ENCODE results near the gene ZMYM2.

Gene ZMYM2

DNA sequence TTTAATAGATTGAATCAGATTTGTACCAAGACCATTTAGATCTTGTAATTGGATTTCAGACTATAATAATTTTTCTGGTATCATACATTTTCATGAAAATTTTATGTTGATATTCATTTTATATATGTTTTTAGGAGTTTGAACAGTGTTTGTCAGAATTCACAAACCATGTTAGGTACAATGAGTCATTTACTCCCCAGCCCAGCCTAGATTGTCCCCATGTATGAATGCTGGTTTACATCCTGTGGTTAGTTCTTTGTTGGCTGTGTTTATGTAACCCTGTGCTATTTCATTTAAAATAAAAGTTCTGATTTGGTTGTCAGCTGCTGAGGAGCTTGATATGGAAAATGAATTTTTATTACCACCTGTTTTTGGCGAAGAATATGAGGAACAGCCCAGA is 105.6 kb downstream of the ZMYM2 start:
- TF ChIP-seq, protein P1, sequence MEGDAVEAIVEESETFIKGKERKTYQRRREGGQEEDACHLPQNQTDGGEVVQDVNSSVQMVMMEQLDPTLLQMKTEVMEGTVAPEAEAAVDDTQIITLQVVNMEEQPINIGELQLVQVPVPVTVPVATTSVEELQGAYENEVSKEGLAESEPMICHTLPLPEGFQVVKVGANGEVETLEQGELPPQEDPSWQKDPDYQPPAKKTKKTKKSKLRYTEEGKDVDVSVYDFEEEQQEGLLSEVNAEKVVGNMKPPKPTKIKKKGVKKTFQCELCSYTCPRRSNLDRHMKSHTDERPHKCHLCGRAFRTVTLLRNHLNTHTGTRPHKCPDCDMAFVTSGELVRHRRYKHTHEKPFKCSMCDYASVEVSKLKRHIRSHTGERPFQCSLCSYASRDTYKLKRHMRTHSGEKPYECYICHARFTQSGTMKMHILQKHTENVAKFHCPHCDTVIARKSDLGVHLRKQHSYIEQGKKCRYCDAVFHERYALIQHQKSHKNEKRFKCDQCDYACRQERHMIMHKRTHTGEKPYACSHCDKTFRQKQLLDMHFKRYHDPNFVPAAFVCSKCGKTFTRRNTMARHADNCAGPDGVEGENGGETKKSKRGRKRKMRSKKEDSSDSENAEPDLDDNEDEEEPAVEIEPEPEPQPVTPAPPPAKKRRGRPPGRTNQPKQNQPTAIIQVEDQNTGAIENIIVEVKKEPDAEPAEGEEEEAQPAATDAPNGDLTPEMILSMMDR (IDR thresholded peaks at IDR 0.05; ENCODE audit: insufficient read depth, low read length, poor library complexity, severe bottlenecking), result no peak
- DNase-seq (ENCODE audit: extremely low read depth, insufficient read length), result no peak

DNA sequence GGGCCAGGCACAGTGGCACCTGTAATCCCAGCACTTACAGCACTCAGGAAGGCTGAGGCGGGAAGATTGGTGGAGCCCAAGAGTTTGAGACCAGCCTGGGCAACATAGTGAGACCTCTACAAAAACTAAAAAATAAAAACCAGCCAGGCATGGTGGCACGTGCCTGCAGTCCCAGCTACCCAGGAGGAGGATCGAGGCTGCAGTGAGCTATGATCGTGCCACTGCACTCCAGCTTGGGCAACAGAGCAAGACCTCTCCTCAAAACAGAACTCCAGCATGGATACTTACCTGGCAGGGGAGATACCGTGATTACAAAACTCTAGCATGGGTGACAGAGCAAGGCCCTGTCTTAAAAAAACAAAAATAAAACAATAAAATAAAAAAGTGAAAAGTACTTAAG is 107.0 kb downstream of the ZMYM2 start:
- no peaks in the 10 kb centered on the region for H3K27me3 ChIP-seq (replicated peaks; ENCODE audit: control insufficient read depth, insufficient read depth, low read length)
- TF ChIP-seq, protein P1 (IDR thresholded peaks at IDR 0.05; ENCODE audit: insufficient read depth, low read length, poor library complexity, severe bottlenecking), result no peak
- no peak for DNase-seq (ENCODE audit: extremely low read depth, insufficient read length)
- H3K36me3 ChIP-seq (ENCODE audit: control insufficient read depth, insufficient read depth, low read length), result peaks cover 6% of the 10 kb centered on the region; the same call in 1 of the 2 replicates
- H3K4me3 ChIP-seq (replicated peaks; ENCODE audit: low read depth, low read length), result no peak overlapping the region

More for the DNA sequence above, 105.6 kb downstream of the ZMYM2 start:
- Histone ChIP-seq H3K36me3 (ENCODE audit: control insufficient read depth, insufficient read depth, low read length) (peaks cover 9% of the 10 kb centered on the region), H3K4me3 (replicated peaks; ENCODE audit: low read depth, low read length) (no peak overlapping the region), H3K27me3 (replicated peaks; ENCODE audit: control insufficient read depth, insufficient read depth, low read length) (no peaks in the 10 kb centered on the region)

DNA sequence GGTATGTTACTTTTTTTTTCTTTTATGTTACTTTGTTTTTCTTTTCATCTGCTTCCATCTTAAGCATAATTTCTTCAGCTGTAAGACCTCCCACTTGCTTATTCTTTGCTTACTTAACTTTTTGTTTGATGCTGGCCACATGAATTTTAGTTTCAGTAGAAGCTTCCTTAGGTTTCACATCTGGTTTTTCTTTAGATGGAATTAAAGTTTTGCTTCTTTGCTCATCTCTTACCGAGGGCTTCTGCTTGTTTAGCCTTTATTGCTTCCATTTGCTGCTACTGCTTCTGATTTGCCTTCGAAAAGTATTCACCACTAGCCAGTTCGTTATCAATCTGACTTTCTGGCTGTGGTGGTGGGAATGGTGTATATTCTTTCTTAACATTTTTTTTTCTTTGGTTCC is 111.4 kb downstream of the ZMYM2 start:
- H3K27me3 ChIP-seq (replicated peaks; ENCODE audit: control insufficient read depth, insufficient read depth, low read length), result no peaks in the 10 kb centered on the region
- TF ChIP-seq, protein P1 (IDR thresholded peaks at IDR 0.05; ENCODE audit: insufficient read depth, low read length, poor library complexity, severe bottlenecking), result no peak
- H3K4me3 ChIP-seq (replicated peaks; ENCODE audit: low read depth, low read length), result no peak overlapping the region
- peaks cover 4% of the 10 kb centered on the region for H3K36me3 ChIP-seq (ENCODE audit: control insufficient read depth, insufficient read depth, low read length)
- no peak for DNase-seq (ENCODE audit: extremely low read depth, insufficient read length)

DNA sequence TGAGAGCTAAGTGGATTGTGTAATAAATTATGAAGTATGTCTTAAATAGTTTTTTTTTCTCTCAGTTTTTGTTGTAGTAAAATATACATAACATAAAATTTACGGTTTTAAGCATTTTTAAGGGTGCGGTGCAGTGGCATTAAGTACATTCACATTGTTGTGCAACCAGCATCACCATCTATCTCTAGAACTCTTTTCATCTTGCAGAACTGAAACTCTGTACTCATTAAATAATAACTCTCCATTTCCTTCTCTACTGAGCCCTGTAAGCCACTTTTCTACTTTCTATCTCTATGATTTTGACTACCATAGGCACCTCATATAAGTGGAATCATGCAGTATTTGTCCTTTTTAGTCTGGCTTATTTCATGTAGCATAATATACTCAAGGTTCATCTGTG is 115.2 kb downstream of the ZMYM2 start:
- Histone ChIP-seq H3K27me3 (replicated peaks; ENCODE audit: control insufficient read depth, insufficient read depth, low read length) (no peaks in the 10 kb centered on the region), H3K4me3 (replicated peaks; ENCODE audit: low read depth, low read length) (no peak overlapping the region), H3K36me3 (ENCODE audit: control insufficient read depth, insufficient read depth, low read length) (peaks cover 4% of the 10 kb centered on the region)
- TF ChIP-seq, protein P1 (IDR thresholded peaks at IDR 0.05; ENCODE audit: insufficient read depth, low read length, poor library complexity, severe bottlenecking), result no peak
- DNase-seq (ENCODE audit: extremely low read depth, insufficient read length), result peak; percentile 10

DNA sequence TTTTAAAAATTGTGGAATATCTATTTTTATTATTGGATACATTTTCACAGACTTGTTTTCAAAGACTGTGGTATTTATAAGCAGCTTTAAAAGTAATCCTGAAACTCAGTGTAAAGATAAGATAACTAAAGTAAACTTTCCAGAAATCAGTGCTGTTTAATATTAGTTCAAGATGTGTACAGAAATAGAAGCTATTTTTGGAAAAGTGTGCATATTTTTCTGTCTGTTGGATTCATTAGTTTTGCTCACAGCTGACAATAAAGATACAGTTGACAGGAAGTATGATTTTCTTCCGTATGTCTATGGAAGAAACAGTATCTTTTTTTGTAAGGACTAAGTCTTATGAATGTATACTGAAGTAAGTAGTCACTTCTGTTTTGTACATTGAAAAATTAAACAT is 116.4 kb downstream of the ZMYM2 start:
- DNase-seq (ENCODE audit: extremely low read depth, insufficient read length), result no peak
- Histone ChIP-seq H3K4me3 (replicated peaks; ENCODE audit: low read depth, low read length) (no peak overlapping the region), H3K36me3 (ENCODE audit: control insufficient read depth, insufficient read depth, low read length) (peaks cover 4% of the 10 kb centered on the region), H3K27me3 (replicated peaks; ENCODE audit: control insufficient read depth, insufficient read depth, low read length) (no peaks in the 10 kb centered on the region)
- TF ChIP-seq, protein P1 (IDR thresholded peaks at IDR 0.05; ENCODE audit: insufficient read depth, low read length, poor library complexity, severe bottlenecking), result no peak

DNA sequence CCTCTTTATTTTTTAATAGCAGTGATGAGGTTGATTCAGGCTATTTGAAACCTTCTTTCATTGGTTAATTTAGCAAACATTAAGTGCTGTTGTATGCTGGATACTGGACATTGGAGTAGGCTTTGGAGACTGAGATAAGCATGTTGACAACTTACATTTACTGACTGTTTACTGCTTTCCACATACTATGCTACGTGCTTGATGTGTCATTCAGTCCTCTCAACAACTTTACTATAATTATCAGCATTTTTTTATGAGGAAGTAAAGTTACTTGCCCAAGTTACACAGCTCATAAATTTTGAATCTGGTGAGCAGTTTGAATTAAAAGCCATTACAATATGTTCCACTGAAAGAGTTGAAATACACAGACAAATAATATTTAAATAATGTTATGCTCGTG is 118.6 kb downstream of the ZMYM2 start:
- DNase-seq (ENCODE audit: extremely low read depth, insufficient read length), result no peak
- H3K36me3 ChIP-seq (ENCODE audit: control insufficient read depth, insufficient read depth, low read length), result peaks cover 3% of the 10 kb centered on the region
- TF ChIP-seq, protein P1 (IDR thresholded peaks at IDR 0.05; ENCODE audit: insufficient read depth, low read length, poor library complexity, severe bottlenecking), result no peak
- no peaks in the 10 kb centered on the region for H3K27me3 ChIP-seq (replicated peaks; ENCODE audit: control insufficient read depth, insufficient read depth, low read length)
- H3K4me3 ChIP-seq (replicated peaks; ENCODE audit: low read depth, low read length), result no peak overlapping the region
